T47D (cell line): ENCODE measurements around the gene TIMMDC1.
A peak's percentile ranks its signal among the peaks of the same experiment; 100 is the strongest.

Experiments
- DNase-seq, 2 experiments: peaks; one replicate each; pipeline versions ENCODE4 v3.0.0 to v3.0.0-alpha.2; 2011 to 2012; ENCODE audit warnings: low read depth in 1 of 2, low spot score in 1 of 2
- JUND ChIP-seq: IDR thresholded peaks from 2 replicates; pipeline ENCODE4 v1.6.1; 2012; ENCODE audit warnings: low read depth
- in situ Hi-C: cut with HindIII; loops from 2 replicates; pipeline ENCODE4 v1.10.0; 2016; ENCODE audit warnings: low sequenced_read_pairs, low pct_unique_long_range_greater_than_20kb

The TIMMDC1 gene, protein sequence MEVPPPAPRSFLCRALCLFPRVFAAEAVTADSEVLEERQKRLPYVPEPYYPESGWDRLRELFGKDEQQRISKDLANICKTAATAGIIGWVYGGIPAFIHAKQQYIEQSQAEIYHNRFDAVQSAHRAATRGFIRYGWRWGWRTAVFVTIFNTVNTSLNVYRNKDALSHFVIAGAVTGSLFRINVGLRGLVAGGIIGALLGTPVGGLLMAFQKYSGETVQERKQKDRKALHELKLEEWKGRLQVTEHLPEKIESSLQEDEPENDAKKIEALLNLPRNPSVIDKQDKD

DNA sequence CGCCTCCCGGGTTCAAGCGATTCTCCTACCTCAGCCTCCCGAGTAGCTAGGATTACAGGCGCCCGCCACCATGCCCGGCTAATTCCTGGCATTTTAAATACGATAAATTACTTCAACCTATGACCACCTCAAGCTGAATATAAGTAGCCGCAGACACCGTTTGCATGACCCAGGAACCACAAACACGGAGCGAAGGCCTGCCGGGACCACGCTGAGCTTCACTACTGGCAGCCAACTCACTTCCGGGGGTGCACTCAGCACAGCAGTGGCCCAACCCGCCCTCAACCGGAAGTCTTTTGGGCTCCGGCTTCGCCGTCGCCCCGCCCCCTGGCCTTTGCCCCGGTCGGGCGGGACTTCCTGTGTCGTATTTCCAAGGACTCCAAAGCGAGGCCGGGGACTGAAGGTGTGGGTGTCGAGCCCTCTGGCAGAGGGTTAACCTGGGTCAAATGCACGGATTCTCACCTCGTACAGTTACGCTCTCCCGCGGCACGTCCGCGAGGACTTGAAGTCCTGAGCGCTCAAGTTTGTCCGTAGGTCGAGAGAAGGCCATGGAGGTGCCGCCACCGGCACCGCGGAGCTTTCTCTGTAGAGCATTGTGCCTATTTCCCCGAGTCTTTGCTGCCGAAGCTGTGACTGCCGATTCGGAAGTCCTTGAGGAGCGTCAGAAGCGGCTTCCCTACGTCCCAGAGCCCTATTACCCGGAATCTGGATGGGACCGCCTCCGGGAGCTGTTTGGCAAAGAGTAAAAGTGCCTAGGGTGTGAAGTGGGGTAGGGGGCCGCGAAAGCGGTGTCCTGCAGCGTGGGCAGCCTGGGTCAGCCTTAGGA, at the start of gene TIMMDC1:
Gene TIMMDC1 (plus strand): TSS at position 362 of the 826 bp plus-strand sequence. CDS start 187 bp downstream, at position 549.
- in situ Hi-C loops = no loop called here
- peak; percentile 82 to 97 for DNase-seq
- TF ChIP-seq JUND = no peak

DNA sequence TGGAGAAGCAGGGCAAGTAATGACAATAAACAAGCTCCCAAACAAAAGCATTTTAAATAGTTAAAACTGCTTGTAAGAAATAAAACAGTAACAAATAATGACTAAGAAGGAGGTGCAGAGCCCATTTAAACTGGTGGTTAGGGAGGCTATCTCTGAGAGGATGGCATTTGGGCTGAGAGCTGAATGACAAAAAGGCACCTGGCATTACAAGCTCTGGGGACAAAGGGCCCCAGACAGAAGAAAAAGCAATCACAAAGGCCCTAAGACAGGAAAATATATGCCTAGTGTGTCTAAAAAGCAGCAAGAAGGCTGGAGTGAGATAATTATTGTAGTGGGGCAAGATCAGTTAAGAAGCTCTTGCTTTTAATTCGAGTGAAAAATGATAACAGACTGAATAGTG, 44.5 kb upstream of the TIMMDC1 start:
- in situ Hi-C loops = no loop called here
- TF ChIP-seq JUND = no peak
- no peak for DNase-seq

DNA sequence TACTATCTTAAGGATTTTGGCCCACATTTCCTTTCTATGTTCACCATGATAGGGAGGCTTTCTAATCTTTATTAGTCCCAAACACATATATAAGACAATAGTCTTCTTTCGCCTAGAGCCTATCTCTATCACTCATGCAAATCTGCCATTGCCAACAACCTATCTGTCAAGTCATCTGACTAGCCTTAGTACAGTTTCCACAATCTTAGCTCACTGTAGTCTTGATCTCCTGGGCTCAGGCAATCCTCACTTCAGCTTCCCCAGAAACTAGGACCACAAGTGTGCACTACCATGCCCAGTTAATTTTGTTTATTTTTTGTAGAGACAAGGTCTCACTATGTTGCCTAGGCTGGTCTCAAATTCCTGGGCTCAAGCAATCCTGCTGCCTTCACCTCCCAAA, 41.9 kb upstream of the TIMMDC1 start:
- no peak for DNase-seq
- no peak for TF ChIP-seq JUND
- in situ Hi-C loops = no loop called here

DNA sequence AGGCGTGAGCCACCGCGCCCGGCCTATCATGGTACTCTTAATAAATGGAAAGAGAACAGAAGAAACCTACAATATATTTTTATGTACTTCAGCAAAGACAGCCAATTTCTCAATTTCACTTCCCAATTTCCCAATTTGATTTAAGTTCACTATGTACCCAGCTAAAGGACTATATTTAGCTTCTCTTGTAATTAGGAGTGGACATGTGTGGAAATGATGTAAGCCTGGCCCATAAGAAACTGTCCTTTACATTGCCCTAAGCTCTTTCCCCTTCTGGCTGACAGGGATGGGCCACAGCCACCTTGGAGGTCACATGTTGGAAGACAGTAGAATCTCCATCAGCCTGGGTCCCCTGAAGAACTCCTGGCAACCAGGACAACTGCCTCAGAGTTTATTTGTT, 41.1 kb upstream of the TIMMDC1 start:
- in situ Hi-C loops = no loop called here
- TF ChIP-seq JUND = no peak
- no peak for DNase-seq

DNA sequence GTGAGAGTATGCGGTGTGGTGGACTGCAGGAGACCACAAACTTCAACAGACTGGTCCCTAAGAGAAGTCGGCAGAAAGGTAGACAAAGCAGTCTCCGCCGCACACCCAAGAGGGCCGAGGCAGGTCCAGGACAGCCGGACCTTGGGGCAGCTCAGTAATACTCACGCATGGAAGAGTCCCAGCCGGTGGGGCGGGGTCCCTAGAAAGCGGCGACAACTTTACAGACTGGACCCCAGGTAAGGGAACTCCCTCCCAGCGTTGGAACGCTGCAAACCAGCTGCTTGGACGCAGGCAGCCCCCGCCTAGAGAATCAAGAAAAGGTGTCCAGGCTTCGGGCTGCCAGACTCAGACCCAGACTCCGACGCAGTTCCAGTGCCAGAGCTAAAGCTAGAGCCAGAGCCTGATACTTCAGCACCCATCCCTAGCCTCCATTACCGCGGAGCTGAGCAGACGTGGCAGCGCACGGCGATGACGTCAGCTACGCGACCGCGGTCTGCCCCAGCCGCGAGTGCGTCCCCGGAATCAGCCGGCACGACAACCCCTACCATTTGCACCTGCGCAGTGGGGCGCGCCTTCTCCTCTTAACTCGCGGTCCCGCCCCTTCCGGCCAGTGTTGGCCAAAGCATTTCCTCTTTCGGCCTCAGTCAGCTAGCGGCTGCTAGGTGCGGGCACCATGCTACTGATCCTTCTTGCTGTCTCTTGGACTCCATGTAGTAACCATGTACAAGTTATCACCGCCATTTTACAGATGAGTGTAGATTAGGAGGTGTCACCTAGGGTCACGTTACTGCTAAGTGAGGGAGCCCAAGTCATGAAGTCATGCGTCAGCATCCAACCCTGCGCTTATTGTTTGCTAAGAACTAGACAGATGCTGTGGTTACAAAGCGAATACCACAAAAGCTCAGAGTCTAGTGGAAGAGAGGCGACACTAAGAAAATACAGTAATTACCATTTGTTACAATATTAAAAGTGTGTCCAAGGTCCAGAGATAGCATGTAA, 34.9 kb upstream of the TIMMDC1 start, which contains the start of gene TMEM39A:
Gene TMEM39A (minus strand): TSS at position 445 of the 999 bp plus-strand sequence. CDS start 1,541 bp downstream, outside the sequence.
- in situ Hi-C loops = no loop called here
- no peak for TF ChIP-seq JUND
- peak; percentile 96 to 98 for DNase-seq

DNA sequence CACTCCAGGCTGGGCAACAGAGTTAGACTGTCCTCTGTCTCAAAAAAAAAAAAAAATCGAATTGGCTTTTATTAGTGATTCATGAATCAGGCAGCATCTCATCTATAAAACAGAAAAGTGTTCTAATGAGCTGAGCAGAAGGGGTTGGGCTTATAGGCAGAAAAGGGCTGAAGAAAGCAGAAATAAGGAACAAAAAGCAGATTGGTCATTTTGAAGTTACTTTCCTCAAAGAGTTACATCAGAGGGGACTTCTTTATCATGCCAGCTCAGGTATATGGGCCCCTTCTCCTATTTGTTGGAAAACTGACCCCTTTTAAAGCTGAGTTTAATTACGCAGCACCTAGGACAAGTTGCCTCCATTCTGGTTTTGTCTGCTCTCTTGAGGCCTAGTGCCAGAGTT, 30.3 kb upstream of the TIMMDC1 start:
- no peak for DNase-seq
- in situ Hi-C loops = no loop called here
- no peak for TF ChIP-seq JUND

DNA sequence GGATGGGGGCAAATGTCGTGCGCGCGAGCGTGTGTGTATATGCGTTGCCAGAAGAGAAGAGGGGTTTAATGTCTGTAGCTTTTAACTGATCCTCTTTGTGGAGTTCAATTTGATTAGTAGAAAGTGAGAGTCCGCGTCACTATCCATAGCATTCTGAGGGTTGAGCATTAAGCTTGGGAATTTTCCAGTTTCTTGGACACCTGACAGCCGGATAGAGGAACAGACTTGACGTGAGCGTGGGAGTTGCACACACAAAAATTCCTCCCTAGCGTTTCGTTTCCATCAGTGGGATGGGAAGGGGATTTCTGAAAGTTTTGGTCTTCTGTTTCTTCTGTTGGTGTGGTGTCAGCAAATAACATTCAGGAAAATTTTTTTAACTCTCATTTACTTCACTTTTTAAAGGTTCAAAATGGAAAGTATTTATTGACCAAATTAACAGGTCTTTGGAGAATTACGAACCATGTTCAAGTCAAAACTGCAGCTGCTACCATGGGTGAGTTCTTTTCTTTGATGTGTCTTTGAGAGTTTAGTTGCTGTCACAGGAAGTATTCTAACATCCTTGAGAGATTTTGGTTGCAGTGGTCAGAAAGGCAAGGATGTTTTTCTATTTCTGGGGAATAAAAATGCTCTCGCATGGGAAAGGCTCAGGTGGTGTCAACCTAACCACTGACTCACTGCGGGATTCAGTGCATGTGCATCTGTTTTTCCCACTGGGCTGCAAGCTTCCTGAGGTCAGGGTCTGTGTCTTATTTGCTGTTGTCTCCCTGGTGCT, 28.7 kb upstream of the TIMMDC1 start:
- DNase-seq = peak in 1 of 2 experiments; percentile 57
- in situ Hi-C loops = no loop called here
- TF ChIP-seq JUND = no peak

DNA sequence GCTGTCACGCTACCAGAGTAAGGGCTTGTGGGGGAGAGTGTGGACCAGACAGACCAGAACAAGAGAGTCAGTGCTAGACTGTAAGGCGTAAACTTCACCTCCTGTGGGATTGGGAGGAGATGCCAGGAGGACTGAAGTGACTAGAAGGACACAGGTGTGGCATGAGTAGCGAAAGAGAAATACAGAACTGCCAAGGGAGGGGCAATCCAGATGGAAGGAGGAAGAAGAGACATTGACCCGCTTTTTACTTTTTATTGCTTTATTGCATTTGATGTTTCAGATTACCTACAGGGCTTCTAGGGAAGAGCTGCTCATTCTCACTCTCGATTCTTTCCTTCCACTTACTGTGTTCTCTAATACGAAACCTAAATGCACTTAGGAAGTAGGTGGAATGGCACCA, 27.5 kb upstream of the TIMMDC1 start:
- no peak for TF ChIP-seq JUND
- in situ Hi-C loops = no loop called here
- no peak for DNase-seq

DNA sequence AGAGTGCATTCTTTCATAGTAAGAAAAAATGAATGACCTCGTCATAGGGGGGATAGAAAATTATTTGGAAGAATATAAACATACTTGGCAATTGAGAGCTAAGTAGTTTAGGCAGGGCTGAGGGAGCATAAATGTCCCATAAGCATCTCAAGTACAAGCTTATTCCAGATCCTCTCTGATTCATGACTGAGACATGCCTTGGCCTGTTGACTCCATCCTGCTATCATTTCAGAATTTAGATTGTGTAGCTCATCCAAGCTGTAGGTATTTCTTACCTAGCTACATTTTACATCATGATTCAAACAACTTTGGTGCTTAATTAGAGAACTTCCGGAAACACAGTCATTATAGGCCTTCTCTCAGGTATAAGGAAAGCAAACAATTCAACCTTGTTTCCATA, 17.3 kb upstream of the TIMMDC1 start:
- TF ChIP-seq JUND = no peak
- no peak for DNase-seq
- in situ Hi-C loops = no loop called here

DNA sequence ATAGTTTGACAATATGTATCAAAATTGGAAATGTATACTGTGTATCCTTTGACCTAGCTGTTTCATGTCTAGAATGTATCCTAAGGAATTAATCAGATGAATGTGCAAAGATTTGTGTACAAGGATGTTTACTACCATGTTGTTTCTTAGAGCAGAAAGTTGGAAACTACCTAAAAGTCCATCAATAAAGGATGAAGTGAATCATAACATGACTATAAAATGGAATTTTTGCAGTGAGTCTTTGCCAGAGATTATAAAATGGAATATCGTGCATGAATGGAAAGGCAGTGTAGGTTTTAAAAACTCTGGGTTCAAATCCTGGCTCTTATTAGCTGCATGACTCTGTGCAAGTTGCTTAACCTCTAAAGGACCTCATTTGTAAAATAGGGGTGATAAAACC, 15.2 kb upstream of the TIMMDC1 start:
- no peak for TF ChIP-seq JUND
- in situ Hi-C loops = no loop called here
- no peak for DNase-seq

DNA sequence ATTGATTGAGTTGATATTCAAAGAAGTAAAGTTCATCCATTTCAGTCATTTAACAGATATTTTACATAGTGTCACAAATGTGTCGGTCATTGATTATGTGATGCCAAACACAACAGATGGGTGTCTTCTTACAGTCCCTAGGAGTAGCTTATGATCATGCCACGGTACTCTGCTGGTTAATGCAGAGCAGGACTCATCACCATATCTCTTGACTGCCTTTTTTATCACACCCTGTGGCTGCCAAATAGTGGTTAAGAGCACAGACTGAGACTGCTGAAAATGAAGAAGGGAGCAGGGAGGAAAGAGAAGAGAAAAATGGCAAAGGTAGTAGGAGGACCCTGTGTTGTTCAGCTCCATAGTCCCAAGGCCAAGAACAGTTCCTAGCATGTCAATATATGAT, 12.8 kb upstream of the TIMMDC1 start:
- in situ Hi-C loops = no loop called here
- no peak for TF ChIP-seq JUND
- no peak for DNase-seq
